HG02678 (cell line): Measurements from ENCODE around the gene HTRA2.
A peak's percentile ranks its signal among the peaks of the same experiment; 100 is the strongest.

ENCODE experiments used
- ATAC-seq: cut with Tn5 transposase; IDR thresholded peaks from one replicate; pipeline ENCODE4 v1.9.1; 2021; ENCODE audit warnings: mild to moderate bottlenecking, moderate library complexity; ENCODE audit not compliant: unreplicated experiment

Gene HTRA2

DNA sequence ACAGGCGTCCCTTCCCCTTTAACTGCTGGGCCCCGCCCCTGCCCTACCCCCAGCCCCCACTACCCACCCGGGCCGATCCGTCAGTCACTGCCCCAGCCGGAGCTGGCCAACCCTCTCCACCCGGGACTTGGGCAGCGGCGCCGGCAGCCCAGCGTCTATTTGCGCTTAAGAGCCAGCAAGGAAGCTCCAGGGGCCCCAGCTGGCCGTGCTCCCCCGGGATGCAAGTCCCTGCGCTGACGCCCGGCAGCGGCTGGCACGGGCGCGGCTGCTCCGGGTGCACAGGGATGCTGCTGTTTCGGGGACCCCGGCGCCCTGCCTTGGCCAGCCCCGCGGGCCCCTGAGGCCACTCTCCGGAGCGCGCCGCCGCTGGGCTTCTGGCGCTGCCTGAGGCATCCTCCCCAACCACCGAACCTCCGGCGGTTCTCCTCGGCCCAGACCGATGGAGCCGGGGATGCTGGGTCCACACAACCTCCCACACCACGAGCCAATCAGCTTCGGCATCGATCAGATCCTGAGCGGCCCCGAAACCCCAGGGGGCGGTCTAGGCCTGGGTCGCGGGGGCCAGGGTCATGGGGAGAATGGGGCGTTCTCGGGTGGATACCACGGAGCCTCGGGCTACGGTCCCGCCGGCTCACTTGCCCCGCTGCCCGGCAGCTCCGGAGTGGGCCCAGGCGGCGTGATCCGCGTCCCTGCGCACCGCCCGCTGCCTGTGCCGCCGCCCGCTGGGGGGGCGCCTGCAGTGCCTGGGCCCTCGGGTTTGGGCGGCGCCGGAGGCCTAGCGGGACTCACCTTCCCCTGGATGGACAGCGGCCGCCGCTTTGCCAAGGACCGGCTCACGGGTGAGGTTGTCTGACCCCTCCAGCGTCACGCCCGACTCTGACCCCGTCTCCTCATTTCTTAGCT is 15.1 kb upstream of the HTRA2 start, which contains the start of gene TLX2:
Gene TLX2 (plus strand): TSS at position 83 of the 903 bp plus-strand sequence. CDS start 357 bp downstream, at position 440.
- no peak for ATAC-seq

DNA sequence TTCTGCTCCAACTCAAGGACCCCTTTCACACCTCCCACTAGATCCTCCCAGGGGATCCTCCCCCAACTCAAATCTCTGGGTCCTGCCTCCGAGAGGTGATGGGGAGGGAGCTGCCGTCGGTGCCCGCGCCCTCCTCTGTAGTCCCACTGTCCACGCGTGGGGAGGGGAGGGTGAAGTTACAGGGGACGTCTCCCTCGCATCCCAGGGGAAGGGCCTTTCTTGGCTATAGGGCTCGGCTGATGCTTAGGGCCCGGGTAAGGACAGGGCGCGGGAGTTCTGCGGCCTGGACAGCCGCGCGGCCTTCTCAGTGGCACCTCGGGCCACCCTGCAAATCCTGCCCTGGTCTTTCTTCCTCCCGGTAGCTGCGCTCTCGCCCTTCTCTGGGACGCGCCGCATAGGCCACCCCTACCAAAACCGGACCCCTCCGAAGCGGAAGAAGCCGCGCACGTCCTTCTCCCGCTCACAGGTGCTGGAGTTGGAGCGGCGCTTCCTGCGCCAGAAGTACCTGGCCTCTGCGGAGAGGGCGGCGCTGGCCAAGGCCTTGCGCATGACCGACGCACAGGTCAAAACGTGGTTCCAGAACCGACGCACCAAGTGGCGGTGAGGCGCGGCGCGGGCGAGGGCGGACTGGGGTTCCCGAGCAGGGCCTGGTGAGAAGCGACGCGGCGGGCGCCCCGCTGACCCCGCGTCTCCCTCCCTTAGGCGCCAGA is 14.3 kb upstream of the HTRA2 start:
- ATAC-seq, result no peak

DNA sequence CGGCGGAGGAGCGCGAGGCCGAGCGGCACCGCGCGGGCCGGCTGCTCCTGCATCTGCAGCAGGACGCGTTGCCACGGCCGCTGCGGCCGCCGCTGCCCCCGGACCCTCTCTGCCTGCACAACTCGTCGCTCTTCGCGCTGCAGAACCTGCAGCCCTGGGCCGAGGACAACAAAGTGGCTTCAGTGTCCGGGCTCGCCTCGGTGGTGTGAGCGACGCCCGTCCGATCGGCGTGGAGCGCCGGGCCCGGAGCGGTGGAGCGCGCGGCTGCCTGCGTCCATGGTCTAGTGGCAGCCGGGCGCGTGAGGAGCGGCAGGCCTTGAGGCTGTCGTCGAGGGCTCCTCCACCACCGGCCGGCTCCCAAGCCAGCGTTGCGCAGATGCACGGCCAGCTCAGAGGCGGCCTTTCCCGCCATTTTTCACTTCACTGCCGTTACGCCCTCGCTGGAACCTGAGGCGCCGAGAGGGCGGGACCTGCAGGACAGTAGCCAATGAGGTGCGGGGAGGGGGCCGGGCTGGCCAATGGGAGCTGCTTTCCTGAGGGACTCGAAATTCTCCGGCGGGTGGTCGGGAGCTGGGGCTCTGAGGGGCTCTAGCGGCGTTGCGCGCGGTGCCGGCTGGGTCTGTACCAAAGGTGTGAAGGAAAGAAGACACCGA is 13.6 kb upstream of the HTRA2 start:
- ATAC-seq, result peak; percentile 70

DNA sequence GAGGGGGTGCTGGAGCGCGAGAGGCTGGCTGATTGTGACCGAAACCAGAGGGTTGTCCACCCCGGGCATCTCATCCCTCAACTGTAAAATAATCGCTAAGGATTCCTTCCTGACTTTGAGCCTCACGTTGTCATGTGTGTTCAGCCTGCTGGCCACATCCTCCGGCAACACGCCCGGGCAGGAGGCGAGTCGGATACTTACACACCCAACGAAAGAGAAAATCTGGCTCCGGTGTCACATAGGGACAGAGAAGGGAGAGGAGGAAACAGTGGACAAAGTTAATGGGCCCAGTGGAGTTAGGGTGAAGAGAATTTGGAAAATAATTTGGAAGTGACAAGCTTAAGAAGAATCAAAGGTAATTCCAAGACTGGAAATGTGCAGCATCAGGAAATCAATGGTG is 13.1 kb upstream of the HTRA2 start:
- ATAC-seq, result no peak

DNA sequence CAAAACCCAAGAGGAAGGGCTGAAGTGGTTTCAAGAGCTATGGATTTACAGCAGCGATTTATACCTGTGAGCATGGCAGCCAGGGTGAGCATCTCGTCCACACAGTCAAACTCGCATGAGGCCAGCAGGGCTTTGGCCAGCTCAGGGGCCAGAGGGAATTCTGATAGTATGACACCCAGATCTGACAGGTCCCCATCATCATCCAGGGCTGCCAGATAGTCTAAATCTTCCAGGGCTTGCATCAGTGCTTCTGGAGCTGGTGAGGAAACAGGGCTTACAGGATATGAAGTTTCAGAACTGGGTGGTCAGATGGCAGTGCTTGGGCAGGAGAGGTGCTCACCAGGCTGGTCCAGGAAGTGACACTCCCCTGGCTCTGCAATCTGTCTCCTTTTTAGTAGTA is 7.2 kb upstream of the HTRA2 start:
- no peak for ATAC-seq

DNA sequence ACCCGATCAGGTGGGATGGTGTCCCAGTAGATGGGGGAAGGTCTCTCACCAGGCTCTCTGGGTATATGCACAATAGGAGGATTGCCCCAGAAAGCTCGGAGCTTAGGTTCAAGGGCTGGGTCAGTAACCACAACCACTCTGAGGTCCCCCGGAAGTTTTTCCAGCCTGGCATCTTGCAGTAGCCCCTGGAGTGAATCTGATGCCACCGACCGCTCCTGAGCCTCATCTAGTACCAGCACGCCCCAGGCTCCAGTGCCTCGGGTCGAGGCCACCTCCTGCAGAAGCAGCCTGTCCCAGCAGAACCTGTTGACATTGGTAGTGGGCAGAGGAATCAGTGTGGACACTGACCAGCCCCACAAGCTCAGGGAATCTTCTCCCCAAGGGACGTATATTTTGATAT is 5.7 kb upstream of the HTRA2 start:
- ATAC-seq, result no peak

DNA sequence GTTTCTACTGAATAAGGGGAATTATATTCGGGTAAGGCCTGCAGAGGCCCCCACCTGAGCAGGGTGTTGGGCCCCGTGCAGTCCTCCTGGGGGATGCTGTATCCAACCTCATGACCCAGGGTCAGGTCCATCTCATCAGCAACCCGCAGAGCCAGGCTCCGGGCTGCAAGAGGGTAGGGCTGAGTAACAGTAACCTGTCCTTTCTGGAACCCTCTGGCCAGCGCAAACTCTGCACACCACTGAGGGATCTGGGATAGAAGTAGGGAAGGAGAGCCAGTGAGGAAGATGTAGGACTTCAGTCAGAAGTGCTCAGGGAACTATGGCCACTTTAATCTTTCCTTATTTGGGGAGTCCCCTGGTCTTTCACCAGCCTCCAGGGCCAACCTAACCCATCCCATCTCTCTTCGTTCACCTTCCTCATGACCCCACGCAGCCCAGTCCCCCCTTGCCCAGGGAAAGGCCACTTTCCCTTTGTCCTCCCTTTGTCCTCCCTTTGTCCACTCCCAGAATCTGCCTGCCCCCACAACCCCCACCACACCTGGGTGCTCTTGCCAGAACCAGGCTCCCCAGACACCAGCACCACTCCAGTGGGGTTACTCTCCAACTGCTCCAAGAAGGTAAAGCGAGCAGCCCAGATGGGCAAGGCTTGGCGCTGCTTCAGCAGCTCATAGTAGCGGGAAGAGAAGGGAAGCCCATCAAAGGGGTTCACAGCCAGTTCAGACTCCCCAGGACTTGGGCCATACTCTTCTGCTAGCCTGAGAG is 4.6 kb upstream of the HTRA2 start:
- ATAC-seq, result no peak

DNA sequence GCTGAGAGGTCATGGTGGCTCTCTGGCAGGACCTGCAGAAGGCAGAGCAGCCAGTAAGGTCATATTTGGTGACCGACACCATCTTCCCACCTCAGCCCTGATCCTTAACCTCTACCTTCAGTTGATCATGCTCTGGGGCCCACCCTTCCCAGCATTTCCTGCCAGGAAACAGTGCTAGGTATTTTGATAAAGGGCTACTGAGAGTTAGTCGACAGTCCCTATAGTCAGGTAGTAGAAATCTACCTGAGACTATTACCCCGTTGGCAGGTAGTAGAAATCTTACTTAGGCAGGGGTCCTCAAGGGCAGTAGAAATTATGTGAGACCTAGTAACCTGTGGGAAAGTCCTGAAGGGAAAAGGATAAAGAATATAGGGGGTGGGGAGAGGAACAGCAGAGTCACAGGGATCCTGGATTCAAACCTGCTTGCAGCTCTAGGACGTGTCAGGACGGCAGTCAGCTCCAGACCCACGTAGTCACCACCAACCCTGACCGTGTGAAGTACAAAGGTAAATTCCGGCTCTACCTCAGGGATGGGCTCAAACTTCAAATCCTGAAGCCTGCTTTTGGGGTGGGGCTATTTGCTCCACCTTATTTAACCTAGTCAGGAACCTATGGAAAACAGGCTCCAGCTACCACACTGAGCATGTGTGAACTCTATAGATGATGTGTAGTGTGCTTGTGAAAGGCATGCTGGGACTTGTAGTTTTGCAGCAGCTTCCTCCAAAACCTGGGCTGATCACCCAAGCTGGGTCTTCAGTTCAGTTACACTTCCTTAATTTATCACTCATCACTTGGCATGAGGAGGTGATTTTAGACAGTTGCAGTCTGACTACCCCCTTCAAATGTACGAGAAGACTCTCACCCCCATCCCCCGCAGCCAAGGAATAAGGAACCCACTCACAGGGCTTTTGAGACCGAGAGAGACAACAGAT is 3.8 kb upstream of the HTRA2 start, which contains the start of gene DQX1:
Gene DQX1 (minus strand): TSS at position 515 of the 932 bp plus-strand sequence. CDS start 502 bp downstream, at position 13.
- no peak for ATAC-seq

DNA sequence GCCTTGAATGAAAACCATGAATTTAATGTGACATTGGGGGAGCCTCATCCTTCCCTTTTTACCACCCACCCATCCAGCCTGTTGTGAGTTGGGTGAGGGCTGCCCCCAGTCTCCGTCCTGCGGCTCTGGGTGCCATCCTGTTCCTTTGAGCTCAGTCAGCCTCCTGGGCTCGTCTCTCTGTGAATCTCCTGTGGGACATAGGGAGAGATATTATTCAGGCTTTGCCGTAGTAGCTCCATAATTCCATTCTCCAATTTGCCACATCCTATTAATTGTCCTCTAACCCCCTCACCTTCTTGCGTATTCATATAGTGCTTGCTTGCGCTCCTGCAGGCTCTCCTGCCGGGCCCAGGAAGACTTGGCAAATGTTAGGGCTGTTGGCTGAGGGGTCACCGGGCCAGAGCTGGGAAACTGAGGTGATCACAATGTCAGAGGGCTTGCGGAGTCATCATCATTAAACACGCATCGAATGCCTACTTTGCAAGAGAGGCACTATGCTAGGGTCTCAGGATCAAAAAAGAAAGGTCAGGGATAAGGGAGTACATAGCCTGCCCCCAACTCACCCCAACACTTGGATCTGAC is 3.0 kb upstream of the HTRA2 start:
- no peak for ATAC-seq

DNA sequence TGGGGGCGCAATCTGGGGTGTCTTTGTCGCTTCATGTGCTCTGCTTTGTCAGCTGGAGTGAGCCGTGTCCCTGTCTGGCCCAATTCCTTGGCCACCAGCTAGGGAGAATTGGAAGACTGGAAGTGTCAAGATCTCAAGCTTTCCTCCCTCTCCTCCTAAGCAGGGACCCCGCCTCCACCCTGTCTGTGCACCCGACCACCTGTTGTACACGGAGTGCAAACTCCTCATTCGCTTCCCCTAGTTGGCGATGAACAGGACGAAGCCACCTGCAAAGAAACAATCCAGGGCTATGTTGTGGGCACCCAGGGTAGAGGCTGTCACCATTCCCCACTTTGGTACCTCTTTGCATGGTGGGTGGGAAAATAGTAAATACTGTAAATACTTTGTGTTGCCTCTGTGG is 2.0 kb upstream of the HTRA2 start:
- no peak for ATAC-seq

DNA sequence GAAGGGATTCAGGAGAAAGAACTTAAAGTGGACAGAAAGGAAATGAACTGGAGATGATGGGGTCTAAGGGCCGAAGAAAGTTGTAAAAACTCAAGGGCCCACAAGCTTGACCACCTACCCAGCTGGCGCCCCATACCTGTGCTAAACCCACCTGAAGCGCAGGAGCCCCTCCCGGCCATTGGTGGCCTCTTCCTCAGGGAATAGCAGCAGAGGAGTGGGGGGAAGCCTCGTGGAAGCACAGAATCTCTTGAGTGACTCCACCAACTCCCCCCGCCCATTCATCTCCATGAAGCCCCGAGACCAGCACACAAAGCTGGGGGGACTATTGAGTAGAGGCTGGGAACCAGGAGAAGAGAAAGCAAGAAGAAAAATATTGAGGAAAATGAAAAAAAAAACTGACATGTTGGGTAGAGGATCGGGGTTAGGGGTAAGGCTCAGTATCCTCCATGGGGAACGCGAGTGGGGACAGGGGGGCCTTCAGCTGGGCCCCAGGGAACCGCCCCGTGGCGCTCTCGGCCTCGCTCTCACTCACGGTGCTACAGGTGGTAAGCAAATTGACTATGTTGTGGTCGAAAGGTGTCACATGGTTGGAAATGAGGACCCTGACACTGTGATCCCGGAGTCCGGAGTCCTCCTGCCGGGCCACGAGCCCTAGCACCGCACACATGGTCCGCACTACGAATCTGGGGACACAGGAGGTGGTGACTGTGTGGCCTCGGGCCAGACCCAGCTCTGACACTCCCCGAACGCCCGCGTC is 955 bp upstream of the HTRA2 start:
- ATAC-seq, result peak; percentile 1

DNA sequence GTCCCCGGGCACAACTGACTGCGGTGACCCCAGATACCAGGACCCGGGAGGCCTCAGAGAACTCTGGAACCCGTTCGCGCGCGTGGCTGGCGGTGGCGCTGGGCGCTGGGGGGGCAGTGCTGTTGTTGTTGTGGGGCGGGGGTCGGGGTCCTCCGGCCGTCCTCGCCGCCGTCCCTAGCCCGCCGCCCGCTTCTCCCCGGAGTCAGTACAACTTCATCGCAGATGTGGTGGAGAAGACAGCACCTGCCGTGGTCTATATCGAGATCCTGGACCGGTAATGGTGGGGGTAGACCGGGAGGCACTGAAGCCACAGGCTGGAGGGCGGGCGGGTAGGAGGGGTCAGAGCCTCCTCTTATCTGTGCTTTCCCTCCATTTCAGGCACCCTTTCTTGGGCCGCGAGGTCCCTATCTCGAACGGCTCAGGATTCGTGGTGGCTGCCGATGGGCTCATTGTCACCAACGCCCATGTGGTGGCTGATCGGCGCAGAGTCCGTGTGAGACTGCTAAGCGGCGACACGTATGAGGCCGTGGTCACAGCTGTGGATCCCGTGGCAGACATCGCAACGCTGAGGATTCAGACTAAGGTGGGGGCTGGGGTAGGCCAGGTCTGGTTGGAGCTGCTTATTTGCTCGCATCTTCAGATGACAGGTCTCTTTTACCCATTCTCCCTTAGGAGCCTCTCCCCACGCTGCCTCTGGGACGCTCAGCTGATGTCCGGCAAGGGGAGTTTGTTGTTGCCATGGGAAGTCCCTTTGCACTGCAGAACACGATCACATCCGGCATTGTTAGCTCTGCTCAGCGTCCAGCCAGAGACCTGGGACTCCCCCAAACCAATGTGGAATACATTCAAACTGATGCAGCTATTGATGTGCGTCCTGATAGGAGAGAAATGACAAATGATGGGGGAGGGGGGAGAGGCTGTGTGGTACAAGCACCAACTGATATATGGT is 780 bp downstream of the HTRA2 start:
- ATAC-seq, result peak; percentile 30

DNA sequence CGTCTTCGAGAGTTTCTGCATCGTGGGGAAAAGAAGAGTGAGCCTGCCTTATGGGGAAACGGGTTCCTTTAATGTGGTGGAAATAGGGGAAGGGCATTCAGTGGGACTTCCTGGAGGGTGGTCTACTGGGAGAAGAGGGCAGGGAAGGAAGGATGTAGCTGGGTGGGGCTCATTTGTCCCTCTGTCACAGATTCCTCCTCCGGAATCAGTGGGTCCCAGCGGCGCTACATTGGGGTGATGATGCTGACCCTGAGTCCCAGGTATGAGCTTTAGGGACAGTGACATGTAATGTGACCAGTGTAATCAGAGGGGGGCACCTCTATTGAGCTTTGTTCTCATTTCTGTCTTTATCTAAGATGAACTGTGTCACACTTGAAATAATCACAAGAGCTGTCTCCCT is 1.9 kb downstream of the HTRA2 start:
- ATAC-seq, result no peak

DNA sequence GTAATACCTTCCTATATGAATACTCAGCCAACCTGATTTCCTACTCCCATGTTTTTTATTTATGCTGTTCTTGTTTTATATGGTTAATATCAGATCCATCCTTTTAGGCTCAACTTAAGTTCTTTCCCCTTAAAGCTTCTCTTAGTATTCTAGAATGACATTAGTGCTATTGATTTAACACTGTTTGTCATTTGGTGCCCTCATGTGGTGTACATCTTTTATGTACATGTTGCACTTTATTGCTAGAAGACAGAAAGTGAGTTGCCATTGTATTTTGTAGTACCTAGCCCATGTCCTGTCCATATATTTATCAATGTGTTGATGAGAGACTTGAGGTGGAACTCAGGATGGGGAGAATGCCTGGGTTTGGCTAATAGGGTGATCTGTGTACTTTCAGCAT is 2.5 kb downstream of the HTRA2 start:
- no peak for ATAC-seq

DNA sequence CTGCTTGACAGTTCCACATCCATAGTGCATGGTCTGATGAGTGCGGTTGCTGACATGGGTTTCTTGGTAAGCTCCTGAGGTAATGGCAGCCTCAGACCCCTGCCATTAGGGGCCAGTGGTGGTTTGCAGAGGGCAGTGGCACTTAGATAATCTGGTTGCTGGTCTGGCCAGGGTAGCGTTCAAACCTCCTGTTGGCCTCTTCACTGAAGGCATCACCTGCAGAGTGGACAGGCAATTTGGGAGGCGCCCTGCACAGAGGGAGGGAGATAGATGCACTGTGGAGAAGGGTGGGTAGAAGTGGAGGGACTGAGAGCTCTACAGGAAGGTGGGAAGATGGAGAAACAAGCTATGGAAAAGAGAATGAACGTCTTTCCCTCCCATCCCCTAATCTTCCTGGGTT is 3.7 kb downstream of the HTRA2 start:
- ATAC-seq, result no peak

DNA sequence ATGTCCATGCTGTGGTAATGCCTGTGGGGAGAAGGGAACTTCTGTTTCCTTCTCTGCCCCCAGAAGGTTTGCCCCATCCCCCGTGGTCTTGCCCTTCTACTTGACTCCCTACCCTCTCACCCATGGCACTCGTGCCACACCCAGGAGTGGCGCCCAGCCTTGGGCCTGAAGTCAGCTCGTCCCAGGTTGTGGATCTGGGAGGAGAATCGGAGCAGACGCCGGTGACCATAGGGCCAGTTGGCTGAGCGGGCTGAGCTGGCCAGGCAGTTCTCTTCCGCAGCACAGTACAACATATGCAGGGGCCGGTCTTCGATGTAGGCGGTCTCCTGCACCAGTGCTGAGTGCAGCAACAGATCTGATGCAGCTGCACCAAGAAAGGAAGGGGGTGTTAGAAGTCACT is 4.7 kb downstream of the HTRA2 start:
- no peak for ATAC-seq

DNA sequence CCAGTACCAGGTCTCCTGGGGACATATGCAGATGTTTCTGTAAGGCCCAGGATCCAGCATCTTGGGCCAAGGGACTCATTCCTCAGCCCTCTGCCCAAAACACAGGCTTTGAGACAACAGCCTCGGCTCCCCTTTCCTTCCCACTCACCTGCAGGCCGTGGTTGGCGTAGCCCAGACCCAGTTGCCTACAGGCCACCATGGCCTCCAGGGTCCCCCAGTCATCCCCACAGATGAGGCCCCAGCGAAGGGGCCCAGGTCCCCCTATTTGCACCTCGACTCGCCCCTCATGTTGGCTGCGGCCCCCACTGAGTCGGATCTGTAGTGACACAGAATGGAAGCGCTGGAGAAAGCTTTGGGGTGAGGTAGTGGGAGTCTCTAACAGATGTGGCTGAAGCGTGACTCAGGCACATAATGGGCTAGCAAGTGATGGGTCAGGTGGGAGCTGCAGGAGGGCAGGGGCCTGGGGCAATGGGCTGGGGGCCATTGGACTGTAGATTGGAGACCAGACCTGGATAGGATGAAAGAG is 5.8 kb downstream of the HTRA2 start:
- no peak for ATAC-seq
